ENCODE data around the gene RBL2.

RBL2 gene

DNA sequence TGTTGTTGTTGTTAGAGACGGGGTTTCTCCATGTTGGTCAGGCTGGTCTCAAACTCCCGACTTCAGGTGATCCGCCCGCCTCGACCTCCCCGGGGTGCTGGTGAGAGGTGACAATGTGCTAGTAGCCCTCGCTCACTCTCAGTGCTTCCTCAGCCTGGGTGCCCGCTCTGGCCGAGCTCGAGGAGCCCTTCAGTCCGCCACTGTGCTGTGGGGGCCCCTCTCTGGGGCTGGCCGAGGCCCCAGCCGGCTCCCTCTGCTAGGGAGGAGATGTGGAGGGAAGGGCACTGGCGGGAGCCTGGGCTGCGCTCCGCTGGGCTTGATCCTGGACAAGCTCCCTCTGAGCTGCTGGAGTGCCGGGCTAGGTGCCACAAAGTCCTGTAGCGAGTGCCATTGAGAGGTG, 21.7 kb upstream of the RBL2 start:
- Histone ChIP-seq H3K36me3 (ENCODE audit: insufficient read depth, low read length) (no peaks in the 10 kb centered on the region), H3K4me3 (ENCODE audit: low read length, poor library complexity, severe bottlenecking) (no peak overlapping the region), H3K9me3 (ENCODE audit: insufficient read depth, low read depth, low read length) (no peaks in the 10 kb centered on the region), H3K4me1 (ENCODE audit: insufficient read depth, low read length, poor library complexity, severe bottlenecking) (peaks cover 10% of the 10 kb centered on the region), H3K4me2 (ENCODE audit: low read depth, low read length, poor library complexity, severe bottlenecking) (no peak overlapping the region), H4K20me1 (ENCODE audit: insufficient read depth, low read length, poor library complexity, severe bottlenecking) (no peaks in the 10 kb centered on the region), H3K27me3 (ENCODE audit: insufficient read depth, low read length, poor library complexity, severe bottlenecking) (no peaks in the 10 kb centered on the region), H3K79me2 (ENCODE audit: insufficient read depth, low read length) (no peaks in the 10 kb centered on the region), H3K9ac (ENCODE audit: low read depth, low read length, poor library complexity, severe bottlenecking) (no peak overlapping the region), H2AFZ (ENCODE audit: low read length) (no peak overlapping the region), H3F3A (ENCODE audit: low read depth) (no peaks in the 10 kb centered on the region), H3K9me2 (replicated peaks; ENCODE audit: low read depth, low read length) (no peaks in the 10 kb centered on the region)
- no peak for TF ChIP-seq EZH2phosphoT487 (IDR thresholded peaks at IDR 0.05; ENCODE audit: borderline replicate concordance)
- TF ChIP-seq, protein P1, sequence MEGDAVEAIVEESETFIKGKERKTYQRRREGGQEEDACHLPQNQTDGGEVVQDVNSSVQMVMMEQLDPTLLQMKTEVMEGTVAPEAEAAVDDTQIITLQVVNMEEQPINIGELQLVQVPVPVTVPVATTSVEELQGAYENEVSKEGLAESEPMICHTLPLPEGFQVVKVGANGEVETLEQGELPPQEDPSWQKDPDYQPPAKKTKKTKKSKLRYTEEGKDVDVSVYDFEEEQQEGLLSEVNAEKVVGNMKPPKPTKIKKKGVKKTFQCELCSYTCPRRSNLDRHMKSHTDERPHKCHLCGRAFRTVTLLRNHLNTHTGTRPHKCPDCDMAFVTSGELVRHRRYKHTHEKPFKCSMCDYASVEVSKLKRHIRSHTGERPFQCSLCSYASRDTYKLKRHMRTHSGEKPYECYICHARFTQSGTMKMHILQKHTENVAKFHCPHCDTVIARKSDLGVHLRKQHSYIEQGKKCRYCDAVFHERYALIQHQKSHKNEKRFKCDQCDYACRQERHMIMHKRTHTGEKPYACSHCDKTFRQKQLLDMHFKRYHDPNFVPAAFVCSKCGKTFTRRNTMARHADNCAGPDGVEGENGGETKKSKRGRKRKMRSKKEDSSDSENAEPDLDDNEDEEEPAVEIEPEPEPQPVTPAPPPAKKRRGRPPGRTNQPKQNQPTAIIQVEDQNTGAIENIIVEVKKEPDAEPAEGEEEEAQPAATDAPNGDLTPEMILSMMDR (conservative IDR thresholded peaks at IDR 0.05; ENCODE audit: low read length), result no peak

DNA sequence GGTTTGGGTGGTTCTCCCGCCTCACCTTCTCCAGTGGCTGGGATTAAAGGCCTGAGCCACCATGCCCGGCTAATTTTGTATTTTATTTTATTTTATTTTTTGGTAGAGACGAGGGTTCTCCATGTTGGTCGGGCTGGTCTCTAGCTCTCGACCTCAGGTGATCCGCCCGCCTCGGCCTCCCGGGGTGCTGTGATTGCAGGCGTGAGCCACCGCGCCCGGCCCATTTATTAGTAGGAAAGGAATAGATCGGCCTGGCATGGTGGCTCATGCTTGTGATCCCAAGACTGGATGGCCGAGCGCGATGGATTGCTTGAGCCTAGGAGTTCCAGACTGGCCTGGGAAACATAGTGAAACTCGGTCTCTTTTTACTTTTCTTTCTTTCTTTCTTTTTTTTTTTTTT, 20.4 kb upstream of the RBL2 start:
- H3K27me3 ChIP-seq (ENCODE audit: insufficient read depth, low read length, poor library complexity, severe bottlenecking), result no peaks in the 10 kb centered on the region
- no peak overlapping the region for H2AFZ ChIP-seq (ENCODE audit: low read length)
- no peak overlapping the region for H3K9ac ChIP-seq (ENCODE audit: low read depth, low read length, poor library complexity, severe bottlenecking)
- no peaks in the 10 kb centered on the region for H4K20me1 ChIP-seq (ENCODE audit: insufficient read depth, low read length, poor library complexity, severe bottlenecking)
- H3K9me3 ChIP-seq (ENCODE audit: insufficient read depth, low read depth, low read length), result no peaks in the 10 kb centered on the region
- no peak overlapping the region for H3K4me2 ChIP-seq (ENCODE audit: low read depth, low read length, poor library complexity, severe bottlenecking)
- H3K79me2 ChIP-seq (ENCODE audit: insufficient read depth, low read length), result no peaks in the 10 kb centered on the region
- H3K4me3 ChIP-seq (ENCODE audit: low read length, poor library complexity, severe bottlenecking), result no peak overlapping the region
- peaks cover 10% of the 10 kb centered on the region for H3K4me1 ChIP-seq (ENCODE audit: insufficient read depth, low read length, poor library complexity, severe bottlenecking)
- no peaks in the 10 kb centered on the region for H3K9me2 ChIP-seq (replicated peaks; ENCODE audit: low read depth, low read length)
- H3K36me3 ChIP-seq (ENCODE audit: insufficient read depth, low read length), result no peaks in the 10 kb centered on the region
- no peaks in the 10 kb centered on the region for H3F3A ChIP-seq (ENCODE audit: low read depth)
- no peak for TF ChIP-seq EZH2phosphoT487 (IDR thresholded peaks at IDR 0.05; ENCODE audit: borderline replicate concordance)
- TF ChIP-seq, protein P1 (conservative IDR thresholded peaks at IDR 0.05; ENCODE audit: low read length), result no peak

DNA sequence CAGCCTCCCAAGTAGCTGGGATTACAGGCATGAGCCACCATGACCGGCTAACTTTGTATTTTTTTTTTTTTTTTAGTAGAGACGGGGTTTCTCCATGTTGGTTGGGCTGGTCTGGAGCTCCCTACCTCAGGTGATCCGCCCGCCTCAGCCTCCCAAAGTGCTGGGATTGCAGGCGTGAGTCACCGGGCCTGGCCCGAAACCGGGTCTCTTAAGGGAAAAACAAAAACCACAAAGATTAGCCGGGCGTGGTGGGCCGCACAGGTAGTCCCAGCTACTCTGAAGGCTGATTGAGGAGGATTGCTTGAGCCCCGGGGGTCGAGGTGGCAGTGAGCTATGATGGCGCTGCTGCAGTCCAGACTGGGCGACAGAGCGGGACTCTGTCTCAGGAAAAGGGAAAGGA, 19.9 kb upstream of the RBL2 start:
- H2AFZ ChIP-seq (ENCODE audit: low read length), result no peak overlapping the region
- no peaks in the 10 kb centered on the region for H4K20me1 ChIP-seq (ENCODE audit: insufficient read depth, low read length, poor library complexity, severe bottlenecking)
- H3K79me2 ChIP-seq (ENCODE audit: insufficient read depth, low read length), result no peaks in the 10 kb centered on the region
- H3K4me2 ChIP-seq (ENCODE audit: low read depth, low read length, poor library complexity, severe bottlenecking), result no peak overlapping the region
- H3K9ac ChIP-seq (ENCODE audit: low read depth, low read length, poor library complexity, severe bottlenecking), result no peak overlapping the region
- no peak overlapping the region for H3K4me3 ChIP-seq (ENCODE audit: low read length, poor library complexity, severe bottlenecking)
- H3K36me3 ChIP-seq (ENCODE audit: insufficient read depth, low read length), result no peaks in the 10 kb centered on the region
- H3K9me2 ChIP-seq (replicated peaks; ENCODE audit: low read depth, low read length), result no peaks in the 10 kb centered on the region
- H3K9me3 ChIP-seq (ENCODE audit: insufficient read depth, low read depth, low read length), result no peaks in the 10 kb centered on the region
- H3K27me3 ChIP-seq (ENCODE audit: insufficient read depth, low read length, poor library complexity, severe bottlenecking), result no peaks in the 10 kb centered on the region
- TF ChIP-seq, protein P1 (conservative IDR thresholded peaks at IDR 0.05; ENCODE audit: low read length), result no peak
- TF ChIP-seq EZH2phosphoT487 (IDR thresholded peaks at IDR 0.05; ENCODE audit: borderline replicate concordance), result no peak
- H3K4me1 ChIP-seq (ENCODE audit: insufficient read depth, low read length, poor library complexity, severe bottlenecking), result peaks cover 10% of the 10 kb centered on the region
- H3F3A ChIP-seq (ENCODE audit: low read depth), result no peaks in the 10 kb centered on the region

Data from Loucy (cell line).